HTERT RPE-1 (cell line): ENCODE data around the gene MAIP1.

Experiments used
- in situ Hi-C: fragments of 300-500 bp; cut with MboI; formaldehyde crosslinking; loops from 4 replicates; pipeline ENCODE4 v1.14.3; 2020; ENCODE audit warnings: low sequenced_read_pairs

Gene MAIP1

DNA sequence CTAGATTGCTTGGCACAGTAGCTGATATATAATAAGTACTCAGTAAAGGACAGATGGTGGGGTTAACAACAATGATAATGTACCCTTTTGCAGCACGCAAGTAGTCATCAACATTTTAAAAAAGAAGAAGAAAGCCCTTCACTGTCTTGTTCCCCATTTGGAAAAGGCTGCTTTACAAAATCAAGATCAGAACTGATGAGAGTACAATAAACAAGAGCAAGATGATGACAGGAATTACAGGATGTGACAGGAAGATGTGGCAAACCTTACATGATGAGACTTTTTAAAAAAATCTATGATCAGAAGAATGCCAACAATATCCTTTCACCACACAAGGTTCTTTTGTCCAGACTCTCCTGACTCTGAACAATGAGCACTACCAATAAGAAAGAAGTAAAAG, 9.2 kb upstream of the MAIP1 start:
- in situ Hi-C loops: no loop called here

GRCh38 chr2:199946836-199947235, 8.5 kb upstream of the MAIP1 start:
- in situ Hi-C loops: no loop called here

GRCh38 chr2:199950396-199950795, 5.0 kb upstream of the MAIP1 start:
- in situ Hi-C loops: no loop called here

DNA sequence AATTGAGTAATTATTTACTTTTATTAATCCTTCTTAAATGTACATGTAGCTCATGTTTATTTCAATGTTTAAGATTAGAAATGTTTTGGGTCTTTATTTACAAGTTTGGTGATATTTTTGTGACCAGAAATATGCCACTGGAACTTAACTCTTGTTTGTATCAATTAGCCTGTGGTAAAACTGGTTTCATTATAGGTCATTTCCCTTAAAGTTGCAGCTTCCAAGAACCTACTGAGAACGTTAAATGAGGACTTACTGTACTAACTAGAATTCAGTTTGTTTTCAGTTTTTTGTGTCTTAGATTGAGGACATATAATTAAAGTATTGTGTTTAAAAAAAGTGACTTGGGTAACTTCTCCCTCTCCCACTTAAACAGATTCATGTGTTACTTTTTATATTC, 4.4 kb upstream of the MAIP1 start:
- in situ Hi-C loops: no loop called here

DNA sequence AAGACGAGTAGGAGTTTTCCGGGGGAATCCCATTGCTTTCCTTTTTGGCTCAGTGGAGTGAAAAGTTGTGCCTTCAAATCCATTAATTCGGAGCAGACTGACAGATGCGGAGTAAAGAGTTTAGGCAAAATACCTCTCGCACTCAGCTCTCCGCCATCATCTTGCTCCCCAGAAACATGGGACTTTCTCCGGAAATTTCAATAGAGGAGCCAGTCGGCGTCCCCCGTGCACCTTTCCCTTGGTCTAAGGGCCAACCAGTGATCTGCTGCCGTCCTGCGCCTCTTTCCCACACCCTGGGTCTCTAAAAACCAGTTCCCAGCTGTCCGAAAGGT, 409 bp upstream of the MAIP1 start:
- in situ Hi-C loops: no loop called here

DNA sequence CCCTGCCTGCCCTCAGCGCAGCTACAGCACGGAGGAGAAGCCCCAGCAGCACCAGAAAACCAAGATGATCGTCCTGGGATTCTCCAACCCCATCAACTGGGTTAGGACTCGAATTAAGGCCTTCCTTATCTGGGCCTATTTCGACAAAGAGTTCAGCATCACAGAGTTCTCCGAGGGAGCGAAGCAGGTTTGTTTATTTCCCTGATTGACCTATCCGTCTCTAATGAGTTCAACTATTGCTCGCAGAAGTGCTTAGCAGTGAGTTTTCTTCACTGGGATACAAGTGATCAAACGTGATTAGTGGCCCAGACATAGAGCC, 639 bp downstream of the MAIP1 start:
- in situ Hi-C loops: no loop called here

DNA sequence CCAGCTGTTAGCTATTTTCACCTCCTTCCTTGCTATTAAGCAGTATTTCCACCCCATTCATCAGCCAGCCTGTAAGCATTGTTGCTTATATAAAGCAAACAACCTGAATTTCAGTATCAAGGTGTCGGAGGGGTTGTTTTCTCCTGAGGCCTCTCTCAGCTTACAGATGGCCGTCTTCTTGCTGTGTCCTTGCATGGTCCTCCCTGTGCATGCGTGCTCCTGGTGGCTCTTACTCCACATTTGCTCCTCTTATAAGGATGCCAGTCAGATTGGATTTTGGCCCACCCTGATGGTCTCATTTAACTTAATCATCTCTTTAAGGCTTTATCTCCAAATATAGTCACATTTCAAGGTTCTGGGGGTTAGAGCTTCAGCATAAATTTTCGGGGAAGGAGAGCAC, 2.6 kb downstream of the MAIP1 start:
- in situ Hi-C loops: no loop called here

DNA sequence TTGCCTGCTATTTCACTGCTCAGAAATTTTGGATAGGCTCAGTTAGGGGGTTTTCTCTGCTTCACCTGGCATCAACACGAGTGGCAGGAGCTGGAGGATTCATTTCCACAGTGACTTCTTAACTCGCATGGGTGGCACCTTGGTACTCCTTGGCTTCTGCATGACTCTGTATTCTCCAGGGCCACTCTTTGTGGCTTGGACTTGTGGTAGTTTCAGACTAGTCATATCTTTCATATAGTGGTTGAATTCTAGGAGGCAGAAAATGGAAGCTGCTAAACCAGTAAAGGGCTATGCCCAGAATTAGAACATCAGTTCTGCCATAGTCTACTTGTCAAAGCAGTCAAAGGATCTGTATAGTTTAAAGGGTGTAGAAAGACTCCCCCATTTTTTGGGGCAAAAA, 6.8 kb downstream of the MAIP1 start:
- in situ Hi-C loops: no loop called here

- in situ Hi-C loops: no loop called here
Observed at GRCh38 chr2:199966405-199966804, 11.0 kb downstream of the MAIP1 start.

- in situ Hi-C loops: no loop called here
Observed at GRCh38 chr2:199966976-199967375, 11.6 kb downstream of the MAIP1 start.

- in situ Hi-C loops: no loop called here
Observed at GRCh38 chr2:199968126-199968525, 12.7 kb downstream of the MAIP1 start.

DNA sequence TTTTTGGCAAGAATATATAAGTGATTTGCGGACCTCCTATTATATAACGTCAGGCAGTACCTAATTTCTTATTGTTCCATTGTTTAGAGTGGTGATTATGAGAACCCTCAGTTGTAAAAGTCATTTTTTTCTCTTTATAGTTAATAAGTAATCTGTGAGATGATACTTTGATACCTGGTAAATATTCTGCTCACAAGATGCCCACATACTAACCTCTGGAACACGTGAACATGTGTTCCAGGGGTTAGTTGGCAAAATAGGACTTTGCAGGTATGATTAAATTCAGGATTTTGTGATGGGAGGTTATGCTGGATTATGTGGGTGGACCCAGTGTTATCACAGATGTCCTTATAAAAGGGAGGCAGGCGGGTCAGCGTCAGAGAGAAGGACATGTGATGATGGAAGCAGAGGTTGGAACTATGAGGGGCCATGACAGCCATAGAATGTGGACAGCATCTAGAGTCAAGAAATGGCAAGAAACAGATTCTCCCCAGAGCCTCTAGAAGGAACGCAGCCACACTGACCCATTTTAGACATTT, 16.8 kb downstream of the MAIP1 start:
- in situ Hi-C loops: no loop called here

GRCh38 chr2:199973703-199974102, 18.3 kb downstream of the MAIP1 start:
- in situ Hi-C loops: no loop called here

DNA sequence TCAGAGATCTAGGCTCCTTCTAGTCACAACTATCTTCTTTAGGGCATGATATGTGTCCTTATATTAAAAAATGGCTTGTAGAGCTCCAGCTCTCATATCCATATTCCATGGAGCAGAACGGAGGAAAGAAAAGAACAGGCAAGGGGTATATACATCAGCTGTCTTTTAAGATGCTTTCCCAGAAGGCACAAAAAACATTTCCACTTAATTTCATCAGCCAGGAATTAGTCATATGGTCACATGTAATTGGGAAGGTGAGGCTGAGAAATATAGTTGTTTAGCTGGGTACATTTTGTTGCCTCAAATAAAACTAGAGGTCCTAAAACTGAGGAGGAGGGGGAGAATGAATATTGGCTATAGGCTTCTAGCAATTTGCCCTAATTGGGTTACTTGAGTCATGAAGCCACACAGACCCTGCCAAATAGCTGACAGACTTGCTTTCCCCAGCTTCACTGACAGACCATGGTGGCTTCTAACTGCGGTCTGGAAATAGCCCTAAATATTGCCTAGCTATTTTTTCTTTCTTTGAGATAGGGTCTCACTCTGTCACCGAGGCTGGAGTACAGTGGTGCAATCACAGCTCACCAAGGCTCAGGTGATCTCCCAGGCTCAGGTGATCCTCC, 20.0 kb downstream of the MAIP1 start:
- in situ Hi-C loops: no loop called here

DNA sequence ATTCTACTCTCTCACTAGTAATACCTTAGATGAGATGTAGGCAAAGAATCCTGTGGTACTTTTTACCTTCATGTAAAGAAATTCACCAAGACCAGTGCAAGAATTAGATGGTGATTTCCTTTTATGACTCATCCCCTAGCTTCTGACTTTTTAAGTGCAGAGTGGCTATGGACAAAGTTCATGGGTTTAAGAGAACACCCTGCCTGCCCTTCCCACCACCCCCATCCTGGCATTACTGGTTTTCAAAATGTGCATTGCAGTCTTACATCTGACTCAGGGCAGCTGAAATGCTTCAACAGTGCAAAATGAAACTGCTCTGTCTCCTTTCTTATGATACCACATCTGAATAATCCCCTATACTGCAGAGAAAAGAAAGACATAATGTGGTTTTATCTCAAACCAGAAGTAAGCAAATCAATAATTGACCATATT, 22.6 kb downstream of the MAIP1 start:
- in situ Hi-C loops: no loop called here

GRCh38 chr2:199979398-199979797, 24.0 kb downstream of the MAIP1 start:
- in situ Hi-C loops: no loop called here

DNA sequence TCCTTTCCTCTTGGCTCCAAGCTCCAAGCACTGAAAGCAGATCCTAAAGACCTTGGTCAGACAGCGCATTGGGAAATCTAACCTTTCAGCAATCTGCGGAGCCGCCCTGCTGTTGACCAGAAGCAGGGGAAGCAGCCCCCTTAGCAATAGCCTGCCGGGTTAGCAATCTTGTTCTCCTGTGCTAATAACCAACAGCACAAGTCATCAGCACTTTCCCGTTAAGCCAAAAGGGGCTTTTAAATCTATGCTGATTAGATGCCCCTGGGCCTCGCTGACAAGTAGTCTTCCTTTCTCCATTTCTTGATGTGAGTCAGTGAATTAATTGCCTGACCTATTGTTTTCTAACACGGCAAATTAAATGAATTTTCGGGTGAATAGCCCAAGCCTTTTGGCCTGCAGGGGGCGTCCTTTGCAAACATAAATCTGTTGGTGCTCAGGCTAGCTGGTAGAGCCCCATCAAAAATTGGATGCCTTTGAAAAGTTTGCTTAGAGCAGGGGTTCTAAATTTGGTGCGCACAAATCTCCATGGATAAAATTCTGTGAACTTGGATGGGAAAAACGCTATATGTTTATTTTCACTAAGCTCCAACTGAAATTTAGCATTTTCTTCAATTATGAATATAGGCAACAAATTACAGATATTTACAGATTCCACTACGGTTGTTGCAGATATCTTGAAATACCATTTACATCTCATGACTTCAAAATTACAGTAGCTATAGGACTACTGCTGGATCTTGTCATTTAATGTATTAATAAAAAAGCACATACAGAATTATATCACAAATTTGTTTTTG, 24.6 kb downstream of the MAIP1 start:
- in situ Hi-C loops: no loop called here

GRCh38 chr2:199982126-199982843, 26.9 kb downstream of the MAIP1 start:
- in situ Hi-C loops: no loop called here

- in situ Hi-C loops: no loop called here
Observed at GRCh38 chr2:199983534-199983933, 28.2 kb downstream of the MAIP1 start.

DNA sequence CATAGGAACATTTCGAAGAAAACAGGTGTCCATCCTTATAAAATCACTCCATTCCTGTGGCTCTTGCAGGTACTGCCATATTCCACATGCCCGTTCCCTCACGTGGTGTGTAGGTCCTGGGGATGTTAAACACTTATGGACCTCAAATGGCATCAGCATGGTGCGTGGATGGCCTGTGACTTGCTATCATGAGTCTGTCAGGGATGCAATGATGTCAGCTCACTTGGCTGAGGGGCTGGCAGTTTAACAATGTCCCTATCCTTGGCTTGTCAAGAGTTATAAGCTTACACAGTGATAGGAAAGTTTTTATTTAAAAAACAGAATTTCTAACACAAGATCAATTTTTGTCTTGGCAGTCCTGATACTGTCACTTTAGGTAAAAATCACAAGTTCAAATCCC, 28.8 kb downstream of the MAIP1 start:
- in situ Hi-C loops: no loop called here

GRCh38 chr2:199984755-199985154, 29.4 kb downstream of the MAIP1 start:
- in situ Hi-C loops: no loop called here

GRCh38 chr2:199985625-199986207, 30.3 kb downstream of the MAIP1 start:
- in situ Hi-C loops: no loop called here
